Vagina (tissue), 2 donors: Measurements from ENCODE around the gene RBM19.

Experiments
- POLR2AphosphoS5 ChIP-seq, 2 donors: sonication (generic); formaldehyde crosslinking; IDR thresholded peaks; one replicate each; pipeline ENCODE4 v1.9.0; 2017; ENCODE audit warnings: antibody characterized with exemption in 2 of 2, mild to moderate bottlenecking in 2 of 2, low read depth in 1 of 2; ENCODE audit not compliant: insufficient read depth in 1 of 2
- TF ChIP-seq, protein P1 (sequence below), 3 experiments: fragments of 450-650 bp in 2 of 3; fragments of 200-600 bp in 1 of 3; sonication (generic) in 1 of 3; IDR thresholded peaks; one replicate each; pipeline ENCODE4 v1.5.1; 2017 to 2019; ENCODE audit warnings: antibody characterized with exemption in 3 of 3, mild to moderate bottlenecking in 2 of 3, moderate library complexity in 2 of 3

DNA sequence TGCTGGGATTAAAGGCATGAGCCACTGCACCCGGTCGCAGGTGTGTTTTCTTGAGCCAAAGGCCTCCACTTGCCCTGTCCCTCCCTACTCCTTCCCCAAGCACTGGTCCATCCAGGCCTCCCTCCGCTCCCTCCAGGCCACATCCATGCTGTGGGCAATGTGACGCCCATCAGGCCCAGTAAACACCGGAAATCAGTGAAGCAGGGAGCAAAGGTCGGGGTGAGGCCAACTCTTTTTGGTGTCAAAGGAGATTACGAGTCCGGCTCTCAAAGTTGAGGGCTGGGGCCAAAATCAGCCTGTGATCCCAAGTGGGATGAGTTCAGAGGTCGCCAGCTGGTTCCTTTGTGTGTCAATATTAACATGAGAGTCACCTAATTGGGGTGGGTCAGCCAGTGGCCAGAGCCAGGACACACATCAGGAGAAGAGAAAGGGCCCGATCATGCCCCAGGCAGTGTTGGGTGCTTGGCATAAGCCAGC lies 195.7 kb downstream of the RBM19 start:
- TF ChIP-seq, protein P1, sequence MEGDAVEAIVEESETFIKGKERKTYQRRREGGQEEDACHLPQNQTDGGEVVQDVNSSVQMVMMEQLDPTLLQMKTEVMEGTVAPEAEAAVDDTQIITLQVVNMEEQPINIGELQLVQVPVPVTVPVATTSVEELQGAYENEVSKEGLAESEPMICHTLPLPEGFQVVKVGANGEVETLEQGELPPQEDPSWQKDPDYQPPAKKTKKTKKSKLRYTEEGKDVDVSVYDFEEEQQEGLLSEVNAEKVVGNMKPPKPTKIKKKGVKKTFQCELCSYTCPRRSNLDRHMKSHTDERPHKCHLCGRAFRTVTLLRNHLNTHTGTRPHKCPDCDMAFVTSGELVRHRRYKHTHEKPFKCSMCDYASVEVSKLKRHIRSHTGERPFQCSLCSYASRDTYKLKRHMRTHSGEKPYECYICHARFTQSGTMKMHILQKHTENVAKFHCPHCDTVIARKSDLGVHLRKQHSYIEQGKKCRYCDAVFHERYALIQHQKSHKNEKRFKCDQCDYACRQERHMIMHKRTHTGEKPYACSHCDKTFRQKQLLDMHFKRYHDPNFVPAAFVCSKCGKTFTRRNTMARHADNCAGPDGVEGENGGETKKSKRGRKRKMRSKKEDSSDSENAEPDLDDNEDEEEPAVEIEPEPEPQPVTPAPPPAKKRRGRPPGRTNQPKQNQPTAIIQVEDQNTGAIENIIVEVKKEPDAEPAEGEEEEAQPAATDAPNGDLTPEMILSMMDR (IDR thresholded peaks at IDR 0.05) = no peak
- no peak for TF ChIP-seq POLR2AphosphoS5 (IDR thresholded peaks at IDR 0.05; ENCODE audit: insufficient read depth in 1 of 2, low read depth in 1 of 2)
